GM12878 (cell line): ENCODE measurements around the gene NCS1. TPM values are rescaled to one million over a fixed set of nuclear protein-coding genes. Genes with fewer than 3 reads are reported as not detected.

Experiments used
- ATAC-seq: fragments of 200-7000 bp; cut with Tn5 transposase; 3 replicates; pipeline ENCODE4 v1.9.1; 2020; ENCODE audit warnings: mild to moderate bottlenecking, moderate library complexity
- BruUV-seq: library from RNA; stranded (reverse); fragments of 400-500 nt; replicated peaks from 2 replicates; lab custom pipeline; 2021; lab: Mats Ljungman, UMichigan
- CTCF ChIA-PET: fragments of 300-600 bp; sonication (Branson Sonifier 250); formaldehyde crosslinking; extraction: SDS; loops from one replicate; lab custom pipeline; 2021; ENCODE audit warnings: inconsistent platforms; lab: Yijun Ruan, JAX
- POLR2A ChIA-PET: fragments of 350-600 bp; formaldehyde crosslinking; extraction: SDS; loops from one replicate; lab custom pipeline; 2021; ENCODE audit warnings: inconsistent platforms; lab: Charles Lee
- RAD21 ChIA-PET: fragments of 300-600 bp; sonication (Branson Sonifier 250); formaldehyde crosslinking; loops from one replicate; lab custom pipeline; 2023; ENCODE audit warnings: antibody characterized with exemption; ENCODE audit not compliant: unreplicated experiment; lab: Charles Lee
- SMC1A ChIA-PET: fragments of 300-600 bp; sonication (Branson Sonifier 250); formaldehyde crosslinking; loops from one replicate; lab custom pipeline; 2023; ENCODE audit not compliant: unreplicated experiment, uncharacterized antibody; lab: Charles Lee
- DNase-seq: peaks from one replicate; pipeline ENCODE4 v3.0.0-alpha.2; 2011; ENCODE audit warnings: low read depth, low spot score
- FAIRE-seq: peaks from 3 replicates; lab custom pipeline; 2011; peaks lifted over from hg19 to GRCh38; lab: Jason Lieb, UNC
- H2AFZ ChIP-seq: 2 replicates; pipeline ENCODE4 v1.6.0; 2011; ENCODE audit warnings: low read depth, low read length, control low read depth; ENCODE audit not compliant: control insufficient read depth
- H3K27ac ChIP-seq: 2 replicates; pipeline ENCODE4 v1.5.1; 2011; ENCODE audit warnings: control low read depth; ENCODE audit not compliant: control insufficient read depth, insufficient read depth
- H3K27me3 ChIP-seq, 2 experiments: replicated peaks in 1 of 2; 2 replicates each; pipeline versions ENCODE4 v1.6.0 to v1.6.1; 2011; ENCODE audit warnings: low read length in 1 of 2; ENCODE audit not compliant: control insufficient read depth in 2 of 2, insufficient read depth in 2 of 2
- H3K36me3 ChIP-seq, 2 experiments: 2 replicates each; pipeline ENCODE4 v1.5.1; 2011; ENCODE audit warnings: low read length in 1 of 2; ENCODE audit not compliant: control insufficient read depth in 2 of 2, insufficient read depth in 2 of 2
- H3K4me1 ChIP-seq: 2 replicates; pipeline ENCODE4 v1.6.1; 2011; ENCODE audit warnings: mild to moderate bottlenecking, low read length, moderate library complexity, mixed read lengths; ENCODE audit not compliant: control insufficient read depth, insufficient read depth
- H3K4me2 ChIP-seq: 2 replicates; pipeline ENCODE4 v1.6.0; 2011; ENCODE audit warnings: control low read depth; ENCODE audit not compliant: control insufficient read depth, insufficient read depth
- H3K4me3 ChIP-seq: fragments of 200-600 bp; sonication (generic); 2 replicates; pipeline ENCODE4 v1.5.1; 2016
- H3K79me2 ChIP-seq: 2 replicates; pipeline ENCODE4 v1.6.0; 2011; ENCODE audit warnings: low read length; ENCODE audit not compliant: control insufficient read depth, insufficient read depth
- H3K9ac ChIP-seq: 2 replicates; pipeline ENCODE4 v1.8.0; 2011; ENCODE audit warnings: low read length, control low read depth, mixed read lengths; ENCODE audit not compliant: control insufficient read depth, insufficient read depth
- H3K9me3 ChIP-seq: replicated peaks from 3 replicates; pipeline ENCODE4 v1.5.1; 2011; ENCODE audit warnings: mild to moderate bottlenecking, low read length; ENCODE audit not compliant: control insufficient read depth, insufficient read depth
- H4K20me1 ChIP-seq: 2 replicates; pipeline ENCODE4 v1.6.0; 2011; ENCODE audit not compliant: control insufficient read depth, insufficient read depth
- CBX5 ChIP-seq: sonication (generic); IDR thresholded peaks from 2 replicates; pipeline ENCODE4 v1.6.1; 2016; ENCODE audit warnings: low read depth, moderate library complexity, mild to moderate bottlenecking, inconsistent platforms
- DPF2 ChIP-seq: fragments of 450-650 bp; IDR thresholded peaks from 2 replicates; pipeline ENCODE4 v1.6.1; 2017; ENCODE audit warnings: mild to moderate bottlenecking
- HCFC1 ChIP-seq: fragments of 150-350 bp; IDR thresholded peaks from 2 replicates; pipeline ENCODE4 v1.6.1; 2014; ENCODE audit warnings: low read length
- NR2C1 ChIP-seq: fragments of 450-650 bp; IDR thresholded peaks from 2 replicates; pipeline ENCODE4 v1.6.1; 2017; ENCODE audit warnings: antibody characterized with exemption, mild to moderate bottlenecking, moderate library complexity
- SIN3A ChIP-seq: IDR thresholded peaks from 2 replicates; pipeline ENCODE4 v1.6.1; 2012; ENCODE audit warnings: low read depth, low read length, improper control_type of control experiment
- SP1 ChIP-seq: IDR thresholded peaks from one replicate; pipeline ENCODE4 v1.6.1; 2011; ENCODE audit warnings: low read depth, low read length
- SPI1 ChIP-seq: IDR thresholded peaks from 2 replicates; pipeline ENCODE4 v1.6.1; 2011; ENCODE audit warnings: low read depth, mild to moderate bottlenecking, low read length, moderate library complexity, borderline replicate concordance; ENCODE audit not compliant: insufficient read depth
- STAT1 ChIP-seq: fragments of 450-650 bp; conservative IDR thresholded peaks from 2 replicates; pipeline ENCODE4 v1.6.1; 2014; ENCODE audit warnings: antibody characterized with exemption, mild to moderate bottlenecking
- TAF1 ChIP-seq: IDR thresholded peaks from 2 replicates; pipeline ENCODE4 v1.6.1; 2011; ENCODE audit warnings: mild to moderate bottlenecking, low read depth, low read length, borderline replicate concordance
- TCF12 ChIP-seq: IDR thresholded peaks from 2 replicates; pipeline ENCODE4 v1.6.1; 2011; ENCODE audit warnings: low read depth, mild to moderate bottlenecking, low read length
- ZZZ3 ChIP-seq: IDR thresholded peaks from 2 replicates; pipeline ENCODE4 v1.6.1; 2011; ENCODE audit warnings: low read depth; ENCODE audit not compliant: control insufficient read depth, insufficient read length
- whole genome bisulfite sequencing: methylation state at CpG from one replicate; pipeline ENCODE4 v1.1.6; 2016; ENCODE audit warnings: low lambda C conversion rate; ENCODE audit not compliant: insufficient replicate concordance, insufficient coverage; ENCODE audit errors: missing lambda C conversion rate; 5-methylcytosine and 5-hydroxymethylcytosine counted together
- in situ Hi-C: fragments of 300-500 bp; cut with MboI; formaldehyde crosslinking; loops from 9 replicates; pipeline ENCODE4 v1.14.3; 2018; ENCODE audit warnings: mixed read lengths
- intact Hi-C: fragments of 100-400 bp; cut with micrococcal nuclease; formaldehyde crosslinking; loops from one replicate; pipeline ENCODE4 v1.14.2; 2022; ENCODE audit not compliant: unreplicated experiment
- polyA plus RNA-seq, 11 experiments: library from polyadenylated mRNA; depleted of rRNA in 4 of 11; unstranded in 6 of 11; stranded (reverse) in 5 of 11; fragments of >200 nt; fragmentation: Nextera tagmentation in 4 of 11; fragmentation: Illumina TruSeq in 1 of 11; extraction: Ambion mirVana in 4 of 11; extraction: Trizol in 1 of 11; gene quantifications; 1 replicate in 1 of 11; 2 replicates in 10 of 11; pipeline versions ENCODE4 v1.2.1 to v1.2.3, GENCODE V29; 2011 to 2016; ENCODE audit warnings: inconsistent platforms in 2 of 11, missing spikeins in 2 of 11, low read depth in 1 of 11
- total RNA-seq, 4 experiments: library from RNA; depleted of rRNA in 3 of 4; stranded (reverse); fragments of >200 nt in 3 of 4; fragmentation: Illumina TruSeq in 1 of 4; extraction: Trizol in 1 of 4; gene quantifications; 2 replicates each; pipeline versions ENCODE4 v1.2.1 to v1.2.3, GENCODE V29; 2013 to 2021
- TF ChIP-seq, protein P1 (sequence below): IDR thresholded peaks from 2 replicates; pipeline ENCODE4 v1.6.1; 2012; ENCODE audit warnings: mild to moderate bottlenecking, low read depth, low read length
- TF ChIP-seq, protein P2 (sequence below): fragments of 450-650 bp; IDR thresholded peaks from 2 replicates; pipeline ENCODE4 v1.6.1; 2017; ENCODE audit warnings: mild to moderate bottlenecking, low read depth, inconsistent platforms; ENCODE audit not compliant: poor library complexity, severe bottlenecking
- TF ChIP-seq, protein P3 (sequence below): fragments of 150-350 bp; IDR thresholded peaks from 2 replicates; pipeline ENCODE4 v1.6.1; 2014; ENCODE audit warnings: mild to moderate bottlenecking, low read depth, low read length
- TF ChIP-seq, protein P4 (sequence below): fragments of 450-650 bp; IDR thresholded peaks from 2 replicates; pipeline ENCODE4 v1.6.1; 2017; ENCODE audit warnings: mild to moderate bottlenecking

Gene NCS1
- total and polyA plus RNA-seq, 10 of the 15 experiments (the other 5 are each of a cell fraction or from before 2014, with no cell fraction given), result 0.04 to 0.22 (median 0.06) TPM; not detected in 4

DNA sequence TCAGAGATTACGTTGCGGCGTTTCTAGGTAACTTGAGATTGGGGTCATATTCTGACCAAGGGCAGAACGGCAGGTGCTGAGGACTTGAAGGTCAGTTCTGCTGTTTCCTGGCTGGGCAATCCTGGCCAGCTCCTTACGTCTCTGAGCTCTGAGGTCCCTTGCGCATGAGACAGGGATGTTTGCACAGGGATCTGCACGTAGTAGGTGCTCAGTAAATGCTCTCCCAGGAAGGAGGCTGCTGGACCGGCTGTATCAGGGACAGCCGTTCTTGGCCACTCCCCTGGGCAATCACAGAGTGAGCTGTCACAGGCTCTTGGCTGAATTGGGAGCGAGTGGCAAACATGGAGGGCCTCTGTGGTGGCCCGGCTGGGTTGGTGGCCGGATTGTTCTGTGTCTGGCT, 8.3 kb downstream of the NCS1 start:
- no peak for DNase-seq
- TF ChIP-seq ZZZ3, result no peak
- TF ChIP-seq SP1, result no peak
- TF ChIP-seq, protein P1, sequence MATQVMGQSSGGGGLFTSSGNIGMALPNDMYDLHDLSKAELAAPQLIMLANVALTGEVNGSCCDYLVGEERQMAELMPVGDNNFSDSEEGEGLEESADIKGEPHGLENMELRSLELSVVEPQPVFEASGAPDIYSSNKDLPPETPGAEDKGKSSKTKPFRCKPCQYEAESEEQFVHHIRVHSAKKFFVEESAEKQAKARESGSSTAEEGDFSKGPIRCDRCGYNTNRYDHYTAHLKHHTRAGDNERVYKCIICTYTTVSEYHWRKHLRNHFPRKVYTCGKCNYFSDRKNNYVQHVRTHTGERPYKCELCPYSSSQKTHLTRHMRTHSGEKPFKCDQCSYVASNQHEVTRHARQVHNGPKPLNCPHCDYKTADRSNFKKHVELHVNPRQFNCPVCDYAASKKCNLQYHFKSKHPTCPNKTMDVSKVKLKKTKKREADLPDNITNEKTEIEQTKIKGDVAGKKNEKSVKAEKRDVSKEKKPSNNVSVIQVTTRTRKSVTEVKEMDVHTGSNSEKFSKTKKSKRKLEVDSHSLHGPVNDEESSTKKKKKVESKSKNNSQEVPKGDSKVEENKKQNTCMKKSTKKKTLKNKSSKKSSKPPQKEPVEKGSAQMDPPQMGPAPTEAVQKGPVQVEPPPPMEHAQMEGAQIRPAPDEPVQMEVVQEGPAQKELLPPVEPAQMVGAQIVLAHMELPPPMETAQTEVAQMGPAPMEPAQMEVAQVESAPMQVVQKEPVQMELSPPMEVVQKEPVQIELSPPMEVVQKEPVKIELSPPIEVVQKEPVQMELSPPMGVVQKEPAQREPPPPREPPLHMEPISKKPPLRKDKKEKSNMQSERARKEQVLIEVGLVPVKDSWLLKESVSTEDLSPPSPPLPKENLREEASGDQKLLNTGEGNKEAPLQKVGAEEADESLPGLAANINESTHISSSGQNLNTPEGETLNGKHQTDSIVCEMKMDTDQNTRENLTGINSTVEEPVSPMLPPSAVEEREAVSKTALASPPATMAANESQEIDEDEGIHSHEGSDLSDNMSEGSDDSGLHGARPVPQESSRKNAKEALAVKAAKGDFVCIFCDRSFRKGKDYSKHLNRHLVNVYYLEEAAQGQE, result no peak
- TF ChIP-seq DPF2, result no peak
- TF ChIP-seq TAF1, result no peak
- TF ChIP-seq, protein P2, sequence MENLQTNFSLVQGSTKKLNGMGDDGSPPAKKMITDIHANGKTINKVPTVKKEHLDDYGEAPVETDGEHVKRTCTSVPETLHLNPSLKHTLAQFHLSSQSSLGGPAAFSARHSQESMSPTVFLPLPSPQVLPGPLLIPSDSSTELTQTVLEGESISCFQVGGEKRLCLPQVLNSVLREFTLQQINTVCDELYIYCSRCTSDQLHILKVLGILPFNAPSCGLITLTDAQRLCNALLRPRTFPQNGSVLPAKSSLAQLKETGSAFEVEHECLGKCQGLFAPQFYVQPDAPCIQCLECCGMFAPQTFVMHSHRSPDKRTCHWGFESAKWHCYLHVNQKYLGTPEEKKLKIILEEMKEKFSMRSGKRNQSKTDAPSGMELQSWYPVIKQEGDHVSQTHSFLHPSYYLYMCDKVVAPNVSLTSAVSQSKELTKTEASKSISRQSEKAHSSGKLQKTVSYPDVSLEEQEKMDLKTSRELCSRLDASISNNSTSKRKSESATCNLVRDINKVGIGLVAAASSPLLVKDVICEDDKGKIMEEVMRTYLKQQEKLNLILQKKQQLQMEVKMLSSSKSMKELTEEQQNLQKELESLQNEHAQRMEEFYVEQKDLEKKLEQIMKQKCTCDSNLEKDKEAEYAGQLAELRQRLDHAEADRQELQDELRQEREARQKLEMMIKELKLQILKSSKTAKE, result no peak
- no peak for TF ChIP-seq NR2C1
- no peak for TF ChIP-seq TCF12
- no peak for TF ChIP-seq CBX5
- TF ChIP-seq STAT1, result no peak
- no peak for TF ChIP-seq HCFC1
- TF ChIP-seq, protein P3, sequence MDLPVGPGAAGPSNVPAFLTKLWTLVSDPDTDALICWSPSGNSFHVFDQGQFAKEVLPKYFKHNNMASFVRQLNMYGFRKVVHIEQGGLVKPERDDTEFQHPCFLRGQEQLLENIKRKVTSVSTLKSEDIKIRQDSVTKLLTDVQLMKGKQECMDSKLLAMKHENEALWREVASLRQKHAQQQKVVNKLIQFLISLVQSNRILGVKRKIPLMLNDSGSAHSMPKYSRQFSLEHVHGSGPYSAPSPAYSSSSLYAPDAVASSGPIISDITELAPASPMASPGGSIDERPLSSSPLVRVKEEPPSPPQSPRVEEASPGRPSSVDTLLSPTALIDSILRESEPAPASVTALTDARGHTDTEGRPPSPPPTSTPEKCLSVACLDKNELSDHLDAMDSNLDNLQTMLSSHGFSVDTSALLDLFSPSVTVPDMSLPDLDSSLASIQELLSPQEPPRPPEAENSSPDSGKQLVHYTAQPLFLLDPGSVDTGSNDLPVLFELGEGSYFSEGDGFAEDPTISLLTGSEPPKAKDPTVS, result no peak
- TF ChIP-seq SIN3A, result no peak
- no peak for TF ChIP-seq SPI1
- TF ChIP-seq, protein P4, sequence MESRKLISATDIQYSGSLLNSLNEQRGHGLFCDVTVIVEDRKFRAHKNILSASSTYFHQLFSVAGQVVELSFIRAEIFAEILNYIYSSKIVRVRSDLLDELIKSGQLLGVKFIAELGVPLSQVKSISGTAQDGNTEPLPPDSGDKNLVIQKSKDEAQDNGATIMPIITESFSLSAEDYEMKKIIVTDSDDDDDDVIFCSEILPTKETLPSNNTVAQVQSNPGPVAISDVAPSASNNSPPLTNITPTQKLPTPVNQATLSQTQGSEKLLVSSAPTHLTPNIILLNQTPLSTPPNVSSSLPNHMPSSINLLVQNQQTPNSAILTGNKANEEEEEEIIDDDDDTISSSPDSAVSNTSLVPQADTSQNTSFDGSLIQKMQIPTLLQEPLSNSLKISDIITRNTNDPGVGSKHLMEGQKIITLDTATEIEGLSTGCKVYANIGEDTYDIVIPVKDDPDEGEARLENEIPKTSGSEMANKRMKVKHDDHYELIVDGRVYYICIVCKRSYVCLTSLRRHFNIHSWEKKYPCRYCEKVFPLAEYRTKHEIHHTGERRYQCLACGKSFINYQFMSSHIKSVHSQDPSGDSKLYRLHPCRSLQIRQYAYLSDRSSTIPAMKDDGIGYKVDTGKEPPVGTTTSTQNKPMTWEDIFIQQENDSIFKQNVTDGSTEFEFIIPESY, result no peak
- TF ChIP-seq, all 136 proteins: peak for 0
- no peaks in the 10 kb centered on the region for H3K9me3 ChIP-seq
- H3K79me2 ChIP-seq, result no peaks in the 10 kb centered on the region
- SMC1A ChIA-PET, result no interaction called here
- H2AFZ ChIP-seq, result no peak overlapping the region
- no peak overlapping the region for H3K4me2 ChIP-seq
- no peak for ATAC-seq
- intact Hi-C loops, result no loop called here
- H3K27ac ChIP-seq, result no peak overlapping the region
- H3K4me3 ChIP-seq, result no peak overlapping the region
- RAD21 ChIA-PET, result no interaction called here
- BruUV-seq, result no TSS peak
- no peak for FAIRE-seq
- H3K4me1 ChIP-seq, result no peaks in the 10 kb centered on the region; the same call in 1 of the 2 replicates
- H4K20me1 ChIP-seq, result no peaks in the 10 kb centered on the region
- CTCF ChIA-PET, result no interaction called here
- POLR2A ChIA-PET, result no interaction called here
- H3K36me3 ChIP-seq, result no peaks in the 10 kb centered on the region
- H3K9ac ChIP-seq, result no peak overlapping the region
- no peaks in the 10 kb centered on the region; a peak in 1 of 4 replicates for H3K27me3 ChIP-seq
- in situ Hi-C loops, result no loop called here
- 53% methylated on average over 12 of the region's 12 CpGs for WGBS
